MCF 10A (cell line): ENCODE results near the gene HIPK1. TPM values are rescaled to one million over a fixed set of nuclear protein-coding genes. Genes with fewer than 3 reads are reported as not detected.

Source experiments
- BruUV-seq: library from RNA; stranded (reverse); fragments of 400-500 nt; replicated peaks from 2 replicates; lab custom pipeline; 2021; lab: Mats Ljungman, UMichigan
- CTCF ChIA-PET: fragments of 300-600 bp; sonication (Branson Sonifier 250); formaldehyde crosslinking; extraction: SDS; loops from one replicate; lab custom pipeline; 2021; ENCODE audit warnings: antibody characterized with exemption, inconsistent platforms; lab: Yijun Ruan, JAX
- POLR2A ChIA-PET: fragments of 300-600, 350-650 bp; sonication (Branson Sonifier 250); formaldehyde crosslinking; extraction: SDS; loops from one replicate; lab custom pipeline; 2020; ENCODE audit warnings: antibody characterized with exemption, inconsistent platforms; lab: Yijun Ruan, JAX
- DNase-seq: peaks from one replicate; pipeline ENCODE4 v3.0.0-alpha.2; 2018; ENCODE audit not compliant: unreplicated experiment
- H3K27ac Mint-ChIP-seq: one replicate; pipeline ENCODE4 v1.8.0; 2022; ENCODE audit warnings: mild to moderate bottlenecking, low read depth, mixed read lengths; ENCODE audit not compliant: unreplicated experiment
- H3K27me3 Mint-ChIP-seq: one replicate; pipeline ENCODE4 v1.8.0; 2022; ENCODE audit warnings: mixed read lengths; ENCODE audit not compliant: insufficient read depth, unreplicated experiment
- H3K36me3 Mint-ChIP-seq: one replicate; pipeline ENCODE4 v1.8.0; 2022; ENCODE audit warnings: mild to moderate bottlenecking, moderate library complexity, mixed read lengths; ENCODE audit not compliant: insufficient read depth, unreplicated experiment
- H3K4me1 Mint-ChIP-seq: one replicate; pipeline ENCODE4 v1.8.0; 2022; ENCODE audit warnings: mixed read lengths; ENCODE audit not compliant: insufficient read depth, unreplicated experiment
- H3K4me3 Mint-ChIP-seq: one replicate; pipeline ENCODE4 v1.8.0; 2022; ENCODE audit warnings: mild to moderate bottlenecking, moderate library complexity, mixed read lengths; ENCODE audit not compliant: unreplicated experiment
- H3K9me3 Mint-ChIP-seq: one replicate; pipeline ENCODE4 v1.8.0; 2022; ENCODE audit warnings: mixed read lengths; ENCODE audit not compliant: unreplicated experiment
- CTCF ChIP-seq: fragments of 200-600 bp; IDR thresholded peaks from one replicate; pipeline ENCODE4 v1.8.0; 2022; ENCODE audit warnings: antibody characterized with exemption, mild to moderate bottlenecking; ENCODE audit not compliant: unreplicated experiment
- intact Hi-C: fragments of 100-400 bp; cut with micrococcal nuclease; formaldehyde crosslinking; loops from 2 replicates; pipeline ENCODE4 v1.14.1; 2022
- total RNA-seq: library from RNA; stranded (reverse); gene quantifications from 2 replicates; pipeline ENCODE4 v1.2.3, GENCODE V29; 2022

The HIPK1 gene
- total RNA-seq, 1 experiment from 2014 or later: 46.7 TPM

- intact Hi-C loops: loop anchor here (2.0 to 10.0 kb wide), 3 partner anchors 145 to 763 kb away; partner anchors contain the start of gene PHTF1
- peak overlapping the region; percentile 95 for H3K4me3 Mint-ChIP-seq
- TF ChIP-seq CTCF: no peak
- peaks cover 30% of the 10 kb centered on the region for H3K36me3 Mint-ChIP-seq
- no peaks in the 10 kb centered on the region for H3K27me3 Mint-ChIP-seq
- H3K9me3 Mint-ChIP-seq: no peaks in the 10 kb centered on the region
- POLR2A ChIA-PET: interaction anchor here (0.7 to 9.1 kb wide), 18 partner anchors 9 to 831 kb away, joined by 3 to 228 read pairs (median 4); partner anchors contain the start of genes DENND2C, HIPK1, LRIG2 and MAGI3
- no peak for DNase-seq
- no peaks in the 10 kb centered on the region for H3K4me1 Mint-ChIP-seq
- TSS peak; percentile 60 for BruUV-seq
- CTCF ChIA-PET: interaction anchor here (0.6 to 3.5 kb wide), 12 partner anchors 8 to 111 kb away, joined by 3 to 48 read pairs (median 4); partner anchors contain the start of gene HIPK1
- peak overlapping the region; percentile 94 for H3K27ac Mint-ChIP-seq
These were observed 24.8 kb upstream of the HIPK1 start for GRCh38 chr1:113904293-113904673.

GRCh38 chr1:113904674-113905434 is 24.3 kb upstream of the HIPK1 start, which contains the start of the genes AP4B1 and DCLRE1B:
TSS of gene AP4B1 (minus strand) at chr1:113904799. CDS start at chr1:113904717, 82 bp downstream.
TSS of gene DCLRE1B (plus strand) at chr1:113905326. CDS start at chr1:113905587, 261 bp downstream.
- Mint-ChIP-seq H3K36me3 (peaks cover 24% of the 10 kb centered on the region), H3K27ac (peak within 1 kb of the TSS; percentile 94), H3K4me1 (no peaks in the 10 kb centered on the region), H3K27me3 (no peaks in the 10 kb centered on the region), H3K4me3 (peak within 1 kb of the TSS; percentile 95), H3K9me3 (no peaks in the 10 kb centered on the region)
- ChIA-PET POLR2A (interaction anchor here (0.5 to 9.1 kb wide), 21 partner anchors 9 to 831 kb away, joined by 3 to 228 read pairs (median 4); partner anchors contain the start of genes DENND2C, HIPK1, LRIG2 and MAGI3), CTCF (interaction anchor here (0.6 to 3.5 kb wide), 16 partner anchors 9 to 152 kb away, joined by 3 to 48 read pairs (median 3); partner anchors contain the start of gene HIPK1)
- intact Hi-C loops: loop anchor here (1.0 to 10.0 kb wide), 6 partner anchors 24 to 764 kb away; partner anchors contain the start of genes HIPK1, PHTF1 and RSBN1
- peak; percentile 49 for TF ChIP-seq CTCF
- DNase-seq: peak; percentile 99
- BruUV-seq: no TSS peak

- H3K36me3 Mint-ChIP-seq: peaks cover 24% of the 10 kb centered on the region
- no peaks in the 10 kb centered on the region for H3K9me3 Mint-ChIP-seq
- POLR2A ChIA-PET: interaction anchor here (0.5 to 9.1 kb wide), 11 partner anchors 9 to 147 kb away, joined by 3 to 228 read pairs (median 3); partner anchors contain the start of genes HIPK1, PHTF1 and RSBN1
- CTCF ChIA-PET: interaction anchor here (0.5 to 3.5 kb wide), 8 partner anchors 11 to 564 kb away, joined by 3 to 48 read pairs (median 3); partner anchors contain the start of gene HIPK1
- no peaks in the 10 kb centered on the region for H3K27me3 Mint-ChIP-seq
- TF ChIP-seq CTCF: no peak
- intact Hi-C loops: loop anchor here (1.0 to 10.0 kb wide), 6 partner anchors 24 to 765 kb away; partner anchors contain the start of genes HIPK1, PHTF1 and RSBN1
- H3K4me1 Mint-ChIP-seq: no peaks in the 10 kb centered on the region
- peak; percentile 17 for DNase-seq
- H3K27ac Mint-ChIP-seq: peak overlapping the region; percentile 94
- H3K4me3 Mint-ChIP-seq: peak overlapping the region; percentile 95
- BruUV-seq: TSS peak; percentile 55
These were observed 23.7 kb upstream of the HIPK1 start for GRCh38 chr1:113905435-113905861.
